ENCODE data around the gene MIB1.
"Not testable (repeated sequence)": the region's sequence is repeated elsewhere in the genome, so short reads cannot be mapped to it uniquely, and the experiment has no call there.

MIB1 gene

DNA sequence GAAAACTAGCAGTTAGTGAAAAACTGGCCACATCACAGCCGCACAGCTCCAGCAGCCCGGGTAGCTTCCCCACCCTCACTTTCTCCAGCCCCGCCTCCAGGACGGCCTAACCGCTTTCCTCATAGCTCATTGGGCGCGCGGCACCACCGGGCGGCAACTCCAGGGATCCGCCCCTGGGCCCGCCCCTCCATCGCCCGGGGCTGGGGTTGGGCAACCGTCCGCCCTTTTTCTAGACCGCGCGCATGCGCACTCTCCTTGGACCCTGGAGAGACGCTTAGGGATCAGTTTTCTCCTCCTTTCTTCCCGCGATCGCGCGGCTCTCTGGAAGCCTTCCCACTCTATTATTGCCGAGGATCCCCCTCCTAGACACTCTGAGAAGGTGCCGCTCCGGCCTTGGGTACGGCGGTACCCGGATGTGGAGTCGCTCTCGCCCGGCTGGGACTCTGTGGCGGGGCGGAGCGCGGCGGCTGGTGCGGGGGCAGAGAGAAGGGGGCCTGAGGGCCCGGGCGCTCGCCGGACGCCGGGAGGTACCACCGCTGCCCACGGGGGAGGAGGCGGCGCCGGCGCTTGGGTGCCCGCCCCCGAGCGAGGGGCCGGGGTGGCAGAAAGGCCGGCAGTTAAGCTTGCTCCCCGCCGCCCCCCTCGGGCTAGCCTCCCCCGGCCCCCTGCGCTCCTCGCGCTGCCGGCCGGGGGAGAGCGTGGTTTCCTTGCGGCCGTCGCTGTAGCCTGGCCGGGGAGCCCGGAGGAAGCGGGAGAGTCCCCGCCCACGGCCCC lies at the start of gene MIB1:
Gene MIB1, plus strand, starts transcription at position 255 of the 774 bp plus-strand sequence. CDS start 792 bp downstream, outside the sequence.
- DNase-seq, result peak; percentile 89 to 91

DNA sequence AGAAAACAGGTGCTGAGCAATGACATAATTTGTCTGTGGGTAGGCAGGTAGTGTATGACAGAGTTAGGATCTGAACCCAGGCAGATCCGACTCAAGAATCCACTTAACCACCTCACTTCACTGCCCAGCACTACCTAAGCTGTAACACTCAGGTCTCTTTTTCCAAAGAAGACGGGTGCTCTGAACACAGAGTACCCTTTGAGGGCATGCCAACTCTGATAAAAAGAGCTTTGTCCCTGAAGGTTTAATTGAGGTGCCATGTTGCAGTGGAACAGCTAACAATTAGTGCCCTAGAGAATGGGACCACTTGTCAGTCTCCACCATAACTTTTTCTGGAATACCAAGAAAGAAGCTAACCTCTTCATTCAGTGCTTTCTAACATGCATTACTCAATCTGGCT lies 47.3 kb upstream of the MIB1 start:
- no peak for DNase-seq

DNA sequence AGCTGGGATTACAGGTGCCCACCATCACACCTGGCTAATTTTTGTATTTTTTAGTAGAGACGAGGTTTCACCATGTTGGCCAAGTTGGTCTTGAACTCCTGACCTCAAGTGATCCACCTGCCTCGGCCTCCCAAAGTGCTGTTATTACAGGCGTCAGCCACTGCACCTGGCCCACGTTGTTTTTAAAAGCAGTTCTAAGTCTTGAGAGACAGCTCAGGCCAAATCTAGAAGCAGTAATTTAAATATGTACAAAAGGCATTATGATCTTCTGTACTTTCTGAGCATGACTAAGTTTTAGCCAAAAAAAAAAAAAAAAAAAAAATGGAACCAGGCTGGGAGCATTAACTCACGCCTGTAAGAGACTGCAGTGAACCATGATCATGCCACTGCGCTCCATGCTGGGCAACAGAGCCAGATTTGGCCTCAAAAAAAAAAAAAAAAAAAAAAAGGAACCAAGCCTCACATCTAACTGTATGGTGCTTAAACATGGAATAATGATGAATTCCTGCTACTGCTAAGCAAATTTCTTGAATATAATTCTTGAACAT lies 40.0 kb upstream of the MIB1 start:
- no peak for DNase-seq

DNA sequence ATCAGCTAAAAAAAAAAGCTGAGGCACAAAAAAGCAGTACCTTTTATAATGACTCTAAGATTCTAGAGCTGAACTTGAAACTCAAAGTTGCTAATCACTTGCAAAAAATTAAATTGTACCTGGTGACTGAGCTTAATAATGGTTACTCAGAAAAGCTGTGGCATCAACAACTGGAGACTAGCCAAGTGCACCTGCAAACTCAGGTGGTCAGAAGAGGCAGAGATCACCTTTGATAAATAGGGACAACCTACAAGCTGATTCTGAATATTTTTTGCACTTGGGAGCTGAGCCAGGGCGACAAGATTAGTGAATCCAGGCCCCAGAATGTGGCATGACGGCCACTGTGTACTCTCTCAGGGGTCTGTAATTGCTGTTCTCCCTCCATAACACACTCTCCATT lies 39.0 kb upstream of the MIB1 start:
- no peak for DNase-seq

DNA sequence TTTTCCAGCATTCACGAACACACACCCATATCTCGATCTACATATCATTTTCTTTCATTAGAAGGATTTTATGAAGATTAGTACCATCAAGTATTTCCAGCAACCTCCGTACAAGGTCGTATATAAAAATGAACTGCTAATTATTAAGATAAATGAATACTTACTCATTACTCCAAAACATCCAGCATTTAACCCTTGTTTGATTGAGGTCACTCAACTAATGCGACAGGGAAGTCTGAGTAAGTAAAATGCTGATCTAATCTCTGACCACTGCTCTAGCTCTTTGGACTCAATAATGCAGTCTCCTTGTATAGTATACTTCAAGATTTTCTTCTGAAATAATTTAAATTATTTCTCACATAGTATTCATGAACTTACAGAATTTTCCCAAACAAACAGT lies 38.0 kb upstream of the MIB1 start:
- peak in 1 of 2 experiments; percentile 5 for DNase-seq

DNA sequence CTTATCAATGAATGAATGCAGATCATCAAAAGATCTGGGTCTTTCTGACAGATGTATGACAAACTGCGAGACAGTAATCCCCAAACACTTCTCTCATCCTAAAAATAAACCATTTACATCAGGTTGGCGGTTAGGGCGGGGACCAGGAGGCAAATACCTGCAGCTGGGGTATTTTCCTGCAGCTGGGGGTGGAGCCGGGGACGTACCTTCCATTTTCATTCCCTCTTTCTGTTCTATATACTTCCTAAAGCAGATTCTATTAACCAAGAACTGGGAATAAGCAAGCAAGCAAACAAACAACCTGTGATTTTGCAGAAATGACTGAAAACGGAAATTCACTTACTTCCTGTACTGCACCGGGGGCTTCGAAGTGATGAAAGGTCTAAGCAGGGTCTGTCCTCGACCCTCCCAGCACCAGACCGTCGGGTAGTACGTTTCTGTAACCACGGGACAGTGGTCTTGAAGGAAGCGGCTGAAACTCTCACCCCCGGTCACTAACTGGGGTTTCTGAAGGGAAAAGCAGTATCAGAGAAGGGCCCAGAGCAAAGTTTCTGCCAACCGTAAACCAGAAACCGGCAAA lies 37.3 kb upstream of the MIB1 start:
- peak in 1 of 2 experiments; percentile 24 for DNase-seq

DNA sequence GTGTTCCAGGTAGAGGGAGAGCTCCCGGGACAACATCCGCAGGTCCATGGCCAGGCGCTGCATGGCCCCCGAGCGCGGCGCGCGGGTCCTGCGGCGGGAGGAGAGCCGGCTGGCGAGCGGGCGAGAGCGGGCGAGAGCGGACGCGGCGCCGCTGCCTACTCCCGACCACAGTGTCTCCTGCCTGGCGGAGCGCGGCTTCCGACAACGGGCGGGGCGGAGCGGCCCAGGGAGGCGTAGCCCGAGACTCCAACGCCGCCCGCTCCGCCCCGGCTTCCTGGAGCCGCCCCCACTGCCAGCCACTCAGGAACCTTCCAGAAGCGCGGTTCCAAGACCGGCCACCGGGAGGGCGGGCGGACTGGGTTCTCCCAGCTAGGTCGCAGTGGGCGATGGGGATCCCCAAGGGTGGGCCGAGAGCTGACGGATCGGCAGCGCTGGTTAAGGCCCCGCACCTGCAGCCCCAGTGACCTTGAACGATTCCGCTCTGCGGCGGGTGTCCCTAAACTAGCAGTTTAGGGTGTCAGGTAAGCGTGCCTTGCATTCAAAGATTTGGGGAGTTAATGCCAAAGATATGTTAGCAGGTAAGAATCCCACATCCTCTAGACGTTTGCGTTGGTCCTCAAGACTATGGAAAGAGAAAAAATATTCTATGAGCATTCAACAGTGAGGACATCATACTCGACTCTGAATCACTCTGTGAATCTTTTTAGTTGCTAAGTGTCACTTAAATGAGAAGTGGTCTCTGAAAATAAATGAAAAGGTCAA lies 35.8 kb upstream of the MIB1 start, which contains the start of gene ABHD3:
Gene ABHD3, minus strand, starts transcription at position 172 of the 762 bp plus-strand sequence. Its CDS starts 109 bp downstream, at position 63.
- DNase-seq, result peak; percentile 87 to 90

DNA sequence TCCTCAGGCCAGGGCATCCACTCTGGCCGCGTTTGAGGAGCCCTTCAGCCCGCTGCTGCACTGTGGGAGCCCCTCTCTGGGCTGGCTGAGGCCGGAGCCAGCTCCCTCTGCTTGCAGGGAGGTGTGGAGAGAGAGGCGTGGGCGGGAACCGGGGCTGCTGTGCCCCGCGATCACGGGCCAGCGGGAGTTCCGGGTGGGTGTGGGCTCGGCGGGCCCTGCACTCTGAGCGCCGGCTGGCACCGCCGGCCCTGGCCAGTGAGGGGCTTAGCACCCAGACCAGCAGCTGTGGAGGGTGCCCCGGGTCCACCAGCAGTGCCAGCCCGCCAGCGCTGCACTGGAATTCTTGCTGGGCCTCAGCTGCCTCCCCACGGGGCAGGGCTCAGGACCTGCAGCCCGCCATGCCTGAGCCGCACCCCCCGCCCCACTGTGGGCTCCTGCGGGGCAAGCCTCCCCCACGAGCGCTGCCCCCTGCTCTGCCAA lies 34.2 kb upstream of the MIB1 start:
- DNase-seq, result no peak

DNA sequence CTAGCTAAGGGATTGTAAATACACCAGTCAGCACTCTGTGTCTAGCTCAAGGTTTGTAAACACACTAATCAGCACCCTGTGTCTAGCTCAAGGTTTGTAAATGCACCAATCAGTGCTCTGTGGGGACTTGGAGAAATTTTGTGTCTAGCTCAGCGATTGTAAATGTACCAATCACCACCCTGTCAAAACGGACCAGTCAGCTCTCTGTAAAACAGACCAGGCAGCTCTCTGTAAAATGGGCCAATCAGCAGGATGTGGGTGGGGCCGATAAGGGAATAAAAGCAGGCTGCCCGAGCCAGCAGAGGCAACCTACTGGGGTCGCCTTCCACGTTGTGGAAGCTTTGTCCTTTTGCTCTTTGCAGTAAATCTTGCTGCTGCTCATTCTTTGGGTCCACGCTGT lies 33.5 kb upstream of the MIB1 start:
- DNase-seq, result not testable (repeated sequence)

DNA sequence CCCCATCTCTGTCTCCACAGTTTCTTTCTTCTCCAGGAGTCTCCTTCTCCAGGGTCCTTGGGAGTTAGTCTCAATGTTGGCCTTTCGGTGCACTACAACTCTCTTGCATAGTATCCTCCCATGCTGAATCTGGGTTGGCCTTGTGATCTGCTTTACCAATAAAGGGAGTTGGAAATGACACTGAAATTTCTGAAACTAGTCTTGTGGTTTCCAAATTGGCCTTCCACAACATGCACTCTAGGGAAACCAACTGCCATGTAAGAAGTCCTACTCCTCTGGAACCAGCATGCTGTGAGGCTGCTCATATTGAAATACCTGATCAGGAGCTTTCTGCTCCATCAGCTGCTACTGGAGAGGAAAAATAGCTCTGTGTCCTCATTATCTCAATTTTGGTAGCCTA lies 26.1 kb upstream of the MIB1 start:
- DNase-seq, result no peak

DNA sequence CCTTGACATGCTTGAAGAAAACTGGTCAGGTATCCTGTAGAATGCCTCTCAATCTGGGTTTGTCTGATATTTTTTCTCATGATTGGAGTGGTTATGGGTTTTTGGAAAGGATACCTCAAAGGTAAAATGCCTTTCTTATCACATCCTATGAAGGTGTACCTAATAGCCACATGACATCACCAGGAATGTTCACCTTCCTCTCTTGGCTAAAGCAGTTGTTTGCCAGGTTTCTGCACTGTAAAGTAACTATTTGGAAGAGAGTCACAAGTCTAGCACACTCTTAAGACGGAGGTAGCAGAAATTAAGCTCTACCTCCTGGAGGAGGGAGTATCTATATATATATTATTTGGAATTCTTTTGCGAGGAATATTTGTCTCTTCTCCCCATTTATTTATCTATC lies 17.9 kb upstream of the MIB1 start:
- DNase-seq, result no peak

DNA sequence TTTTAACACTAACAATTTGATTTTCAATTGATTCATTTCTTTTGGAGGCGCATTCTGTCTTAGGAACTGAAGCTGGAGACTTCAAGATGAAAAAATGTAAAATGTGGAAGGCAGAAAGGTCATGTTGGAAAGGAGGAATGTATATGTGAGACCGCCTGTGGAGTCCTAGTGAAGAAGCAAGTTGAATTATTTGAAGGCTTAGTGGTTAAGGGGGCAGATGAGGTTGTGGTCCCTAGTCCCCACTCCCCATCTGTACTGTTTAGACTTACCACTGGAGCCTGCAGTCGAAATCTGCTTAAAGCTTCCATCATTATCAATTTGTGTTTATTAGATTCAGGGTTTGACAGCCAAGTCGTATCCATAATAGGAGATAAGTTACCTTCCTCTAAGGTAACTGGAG lies 15.4 kb upstream of the MIB1 start:
- no peak for DNase-seq

DNA sequence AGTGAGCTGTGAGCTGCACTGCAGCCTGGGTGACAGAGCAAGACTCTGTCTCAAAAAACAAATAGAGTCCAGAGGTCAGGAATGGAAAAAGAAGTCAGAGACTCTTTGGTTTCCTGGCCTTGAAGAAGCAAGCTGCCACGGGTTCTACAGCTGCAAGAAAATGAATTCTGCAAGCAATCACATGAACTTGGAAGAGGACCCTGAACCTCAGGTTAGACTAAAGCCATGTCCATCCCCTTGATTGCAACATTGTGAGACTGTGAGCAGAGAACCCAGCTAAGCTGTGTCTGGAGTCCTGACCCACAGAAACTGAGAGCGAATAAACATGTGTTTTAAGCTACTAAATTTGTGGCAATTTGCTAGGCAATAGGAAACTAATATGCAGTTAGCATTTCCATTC lies 12.9 kb upstream of the MIB1 start:
- no peak for DNase-seq

DNA sequence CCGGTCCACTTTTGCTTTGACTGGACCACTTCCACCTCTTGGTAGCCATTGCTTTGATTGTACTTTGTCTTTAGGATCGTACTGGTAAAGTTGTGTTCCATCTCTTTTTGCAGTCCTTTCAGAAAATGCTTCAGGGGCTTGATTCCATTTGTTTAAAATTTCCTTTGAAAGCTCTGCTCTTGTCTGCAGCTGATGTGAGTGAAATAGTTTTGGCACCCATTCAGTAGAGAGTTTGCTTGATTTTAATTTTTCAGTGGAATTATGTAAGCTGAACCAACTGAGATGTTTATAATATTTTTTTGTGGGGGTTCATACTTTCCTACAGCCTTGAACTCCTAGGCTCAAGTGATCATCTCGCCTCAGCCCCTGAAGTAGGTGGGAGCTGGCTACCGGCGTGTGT lies 7.6 kb upstream of the MIB1 start:
- no peak for DNase-seq

DNA sequence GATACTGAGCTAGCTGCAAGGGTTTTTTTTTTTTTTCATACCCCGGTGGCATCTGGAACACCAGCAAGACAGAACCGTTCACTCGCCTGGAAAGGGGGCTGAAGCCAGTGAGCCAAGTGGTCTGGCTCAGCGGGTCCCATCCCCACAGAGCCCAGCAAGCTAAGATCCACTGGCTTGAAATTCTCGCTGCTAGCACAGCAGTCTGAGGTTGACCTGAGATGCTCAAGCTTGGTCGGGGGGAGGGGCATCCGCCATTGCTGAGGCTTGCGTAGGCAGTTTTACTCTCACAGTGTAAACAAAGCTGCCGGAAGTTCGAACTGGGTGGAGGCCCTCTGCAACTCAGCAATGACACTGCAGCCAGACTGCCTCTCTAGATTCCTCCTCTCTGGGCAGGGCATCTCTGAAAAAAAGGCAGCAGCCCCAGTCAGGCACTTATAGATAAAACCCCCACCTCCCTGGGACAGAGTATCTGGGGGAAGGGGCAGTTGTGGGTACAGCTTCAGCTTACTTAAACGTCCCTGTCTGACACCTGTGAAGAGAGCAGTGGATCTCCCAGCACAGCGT lies 5.1 kb upstream of the MIB1 start:
- DNase-seq, result no peak

DNA sequence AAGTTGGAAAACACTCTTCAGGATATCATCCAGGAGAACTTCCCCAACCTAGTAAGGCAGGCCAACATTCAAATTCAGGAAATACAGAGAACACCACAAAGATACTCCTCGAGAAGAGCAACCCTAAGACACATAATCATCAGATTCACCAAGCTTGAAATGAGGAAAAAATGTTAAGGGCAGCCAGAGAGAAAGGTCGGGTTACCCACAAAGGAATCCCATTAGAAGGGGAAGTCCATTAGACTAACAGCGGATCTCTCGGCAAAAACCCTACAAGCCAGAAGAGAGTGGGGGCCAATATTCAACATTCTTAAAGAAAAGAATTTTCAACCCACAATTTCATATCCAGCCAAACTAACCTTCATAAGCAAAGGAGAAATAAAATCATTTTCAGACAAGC lies 3.7 kb upstream of the MIB1 start:
- not testable (repeated sequence) for DNase-seq

DNA sequence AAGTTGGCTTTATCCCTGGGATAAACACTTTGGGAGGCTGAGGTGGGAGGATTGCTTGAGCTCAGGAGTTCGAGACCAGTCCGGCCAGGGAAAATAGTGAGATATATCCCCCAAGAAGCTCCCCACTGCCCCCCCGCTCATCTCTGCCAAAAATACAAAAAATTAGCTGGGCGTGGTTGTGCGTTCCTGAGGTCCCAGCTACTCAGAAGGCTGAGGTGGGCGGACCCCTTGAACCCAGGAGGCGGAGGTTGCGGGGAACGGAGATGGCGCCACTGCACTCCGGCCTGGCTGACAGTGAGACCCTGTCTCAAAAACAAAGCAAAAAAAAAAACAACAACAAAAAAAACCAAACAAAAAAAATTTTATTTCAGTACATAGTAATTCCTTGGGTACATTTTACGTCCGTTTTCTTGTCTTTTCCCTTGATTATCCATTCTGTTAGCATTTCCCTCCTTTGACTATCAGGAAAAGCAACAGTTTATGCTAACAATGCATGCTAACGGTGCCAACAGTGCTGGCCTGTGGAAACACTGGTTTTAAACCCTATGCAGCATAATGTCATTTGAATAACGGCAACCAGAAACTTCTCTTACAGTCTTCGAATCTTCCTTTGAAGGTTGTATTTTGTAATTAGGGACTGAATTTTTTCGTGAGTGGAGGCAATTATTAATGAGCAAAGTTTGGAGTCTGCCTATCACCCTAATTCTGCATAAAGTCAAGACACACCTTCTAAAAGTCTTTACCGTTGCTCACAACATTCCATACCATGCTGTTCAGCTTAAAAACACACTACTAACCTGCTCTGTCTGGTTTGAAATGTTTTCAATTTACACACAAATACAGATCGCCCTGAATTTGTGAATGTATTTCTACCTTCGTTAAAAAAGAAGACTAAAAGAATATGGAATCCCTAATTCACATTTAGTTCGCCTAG lies 721 bp upstream of the MIB1 start:
- DNase-seq, result peak in 1 of 2 experiments; percentile 35

DNA sequence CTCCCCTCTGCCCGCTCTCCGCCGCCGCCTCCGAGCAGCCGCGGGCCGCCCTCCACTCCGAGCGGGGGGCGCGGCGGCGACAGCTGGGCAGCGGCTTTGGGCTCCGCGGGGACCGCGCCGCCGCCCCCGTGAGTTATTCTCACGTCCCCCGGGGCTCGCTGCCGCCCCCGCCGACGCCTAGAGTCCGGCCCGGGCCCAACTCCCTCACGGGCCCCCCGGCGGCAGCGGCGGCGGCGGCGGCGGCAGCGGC lies 645 bp downstream of the MIB1 start:
- DNase-seq, result no peak

DNA sequence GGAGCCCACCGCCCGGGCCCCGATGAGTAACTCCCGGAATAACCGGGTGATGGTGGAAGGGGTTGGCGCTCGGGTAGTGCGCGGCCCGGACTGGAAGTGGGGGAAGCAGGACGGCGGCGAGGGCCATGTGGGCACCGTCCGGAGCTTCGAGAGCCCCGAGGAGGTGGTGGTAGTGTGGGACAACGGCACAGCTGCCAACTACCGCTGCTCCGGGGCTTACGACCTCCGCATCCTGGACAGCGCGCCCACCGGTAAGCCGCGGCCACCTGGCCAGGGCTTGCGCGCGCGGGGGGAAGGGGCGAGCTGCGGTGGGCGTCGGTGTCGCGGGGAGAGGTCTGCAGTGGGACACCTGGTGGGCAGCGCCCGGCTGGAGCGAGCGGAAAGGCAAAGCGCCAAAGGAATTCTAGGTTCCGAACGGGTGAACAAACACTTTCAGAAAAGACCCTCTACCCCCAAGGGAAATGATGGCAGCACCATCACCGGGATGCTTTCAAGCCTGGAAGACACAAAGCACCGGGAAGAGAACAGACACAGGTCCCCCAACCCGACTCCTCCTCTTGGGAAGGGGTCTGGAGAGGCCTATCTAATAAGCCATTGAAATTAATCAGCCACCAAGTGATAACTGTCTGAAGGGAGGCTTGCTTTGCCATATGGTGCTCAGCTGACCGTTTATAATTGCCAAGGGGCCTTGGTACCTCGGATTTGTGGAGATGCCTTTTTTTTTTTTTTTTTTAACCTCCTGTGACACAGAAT lies 1.1 kb downstream of the MIB1 start:
- DNase-seq, result peak in 1 of 2 experiments; percentile 5

DNA sequence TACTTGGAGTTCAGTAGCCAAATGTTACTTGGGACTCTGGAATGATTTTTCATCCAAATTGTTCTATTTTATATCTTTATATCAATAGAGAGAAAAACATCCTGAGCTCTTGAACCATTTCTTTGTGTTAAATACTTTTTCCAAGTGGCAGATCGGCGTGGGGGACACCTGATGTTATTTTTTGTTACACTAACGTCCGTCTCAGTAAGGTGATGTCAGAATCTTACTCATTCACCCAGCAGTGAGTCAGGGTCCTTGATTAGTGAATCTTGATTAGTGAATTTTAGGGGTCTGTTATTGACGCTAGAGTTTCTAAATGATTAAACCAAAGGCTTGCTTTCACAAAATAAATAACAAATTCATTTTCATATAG lies 1.7 kb downstream of the MIB1 start:
- no peak for DNase-seq

DNA sequence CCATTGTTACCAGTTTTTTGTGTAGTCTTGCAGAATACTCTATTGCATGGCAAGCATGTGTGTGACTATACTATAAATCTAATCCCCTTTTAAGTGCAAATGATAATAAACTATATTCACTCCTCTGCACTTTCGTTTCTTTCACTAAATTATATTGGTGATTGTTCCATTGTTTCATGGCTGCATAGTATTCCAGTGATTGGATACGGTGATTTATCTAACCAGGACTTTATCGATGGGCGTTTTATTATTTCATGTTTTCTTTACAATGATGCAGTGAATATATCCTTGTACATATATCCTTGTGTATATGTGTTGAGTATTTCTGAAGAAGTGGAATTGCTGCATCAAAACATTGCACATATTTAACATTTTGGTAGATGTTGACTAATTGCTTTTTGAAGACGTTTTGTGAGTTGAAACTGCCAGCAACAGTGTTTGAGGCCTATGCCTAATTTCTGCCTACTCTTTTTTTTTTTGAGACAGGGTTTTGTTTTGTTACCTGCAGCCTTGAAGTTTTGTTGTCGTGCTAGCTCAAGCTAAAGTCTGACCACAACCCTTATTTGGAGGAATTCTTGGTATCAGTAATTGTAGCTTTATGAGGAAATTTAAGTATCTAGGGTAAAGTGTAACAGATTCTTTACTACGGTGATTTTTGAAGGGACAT lies 2.7 kb downstream of the MIB1 start:
- no peak for DNase-seq
